Activated naive CD4-positive, alpha-beta T cell treated with anti-CD3 and anti-CD28 coated beads, Interleukin-2, amount 10 ng/mL, durations not matched to agents 7 days and 5 days (primary cell): ENCODE results near the gene TOMM20L.
"Not testable (repeated sequence)": the region's sequence is repeated elsewhere in the genome, so short reads cannot be mapped to it uniquely, and the experiment has no call there.

Source experiments
- CTCF ChIA-PET: fragments of 350-600 bp; sonication (Branson Sonifier 250); formaldehyde crosslinking; loops from one replicate; lab custom pipeline; 2021; ENCODE audit warnings: antibody characterized with exemption; lab: Charles Lee
- DNase-seq: peaks from one replicate; pipeline ENCODE4 v3.0.0-alpha.2; 2020
- H3K27ac Mint-ChIP-seq: one replicate; pipeline ENCODE4 v1.8.0; 2021; ENCODE audit warnings: mild to moderate bottlenecking, moderate library complexity, mixed read lengths
- H3K27me3 Mint-ChIP-seq: one replicate; pipeline ENCODE4 v1.8.0; 2021; ENCODE audit warnings: mild to moderate bottlenecking, mixed read lengths
- H3K36me3 Mint-ChIP-seq: one replicate; pipeline ENCODE4 v1.8.0; 2021; ENCODE audit warnings: mixed read lengths
- H3K4me1 Mint-ChIP-seq: one replicate; pipeline ENCODE4 v1.8.0; 2021; ENCODE audit warnings: mixed read lengths
- H3K4me3 Mint-ChIP-seq: one replicate; pipeline ENCODE4 v1.8.0; 2021; ENCODE audit warnings: mild to moderate bottlenecking, moderate library complexity, mixed read lengths
- H3K9me3 Mint-ChIP-seq: one replicate; pipeline ENCODE4 v1.8.0; 2021; ENCODE audit warnings: mixed read lengths

Gene TOMM20L

DNA sequence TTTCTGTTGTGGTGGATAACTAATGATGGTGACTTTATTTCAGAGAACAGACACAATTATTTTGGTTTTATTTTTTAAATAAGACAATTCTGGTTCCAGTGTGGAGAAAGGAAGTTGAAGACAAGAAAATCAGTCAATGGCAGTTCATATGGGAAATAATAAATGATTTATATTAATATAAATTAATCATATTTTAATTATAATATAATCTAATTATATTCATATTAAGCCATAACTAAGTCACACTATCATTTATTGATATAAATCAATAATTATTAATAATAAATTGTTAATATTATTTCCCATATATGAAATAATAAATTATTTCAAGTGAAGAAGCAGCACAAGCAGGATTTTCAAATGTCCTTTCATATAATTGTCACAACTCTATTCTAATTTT, 2.8 kb downstream of the TOMM20L start:
- CTCF ChIA-PET = interaction anchor here (0.9 kb wide), 1 partner anchor 23 kb away, joined by 3 read pairs; no protein-coding TSS in a partner anchor
- H3K9me3 Mint-ChIP-seq = no peaks in the 10 kb centered on the region
- H3K27ac Mint-ChIP-seq = no peak overlapping the region
- H3K4me1 Mint-ChIP-seq = peaks cover 15% of the 10 kb centered on the region
- H3K4me3 Mint-ChIP-seq = no peak overlapping the region
- DNase-seq = no peak
- H3K27me3 Mint-ChIP-seq = peaks cover 5% of the 10 kb centered on the region
- no peaks in the 10 kb centered on the region for H3K36me3 Mint-ChIP-seq

DNA sequence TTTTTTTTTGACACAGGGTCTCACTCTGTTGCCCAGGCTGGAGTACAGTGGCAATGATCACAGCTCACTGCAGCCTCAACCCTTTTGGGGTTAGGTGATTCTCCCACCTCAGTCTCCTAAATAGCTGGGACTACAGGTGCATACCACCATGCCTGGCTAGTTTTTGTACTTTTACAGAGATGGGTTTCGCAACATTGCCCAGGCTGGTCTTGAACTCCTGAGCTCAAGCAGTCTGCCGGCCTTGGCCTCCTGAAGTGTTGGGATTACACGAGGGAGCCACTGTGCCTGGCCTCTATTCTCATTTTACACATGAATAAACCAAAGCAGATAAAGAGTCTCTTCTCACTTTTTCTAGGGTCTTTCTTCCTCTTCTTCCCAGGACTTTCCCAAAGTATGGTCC, 3.2 kb downstream of the TOMM20L start:
- DNase-seq = no peak
- no peak overlapping the region for H3K27ac Mint-ChIP-seq
- peaks cover 5% of the 10 kb centered on the region for H3K27me3 Mint-ChIP-seq
- no peaks in the 10 kb centered on the region for H3K36me3 Mint-ChIP-seq
- CTCF ChIA-PET = interaction anchor here (0.9 kb wide), 1 partner anchor 23 kb away, joined by 3 read pairs; no protein-coding TSS in a partner anchor
- peaks cover 15% of the 10 kb centered on the region for H3K4me1 Mint-ChIP-seq
- no peak overlapping the region for H3K4me3 Mint-ChIP-seq
- H3K9me3 Mint-ChIP-seq = no peaks in the 10 kb centered on the region

DNA sequence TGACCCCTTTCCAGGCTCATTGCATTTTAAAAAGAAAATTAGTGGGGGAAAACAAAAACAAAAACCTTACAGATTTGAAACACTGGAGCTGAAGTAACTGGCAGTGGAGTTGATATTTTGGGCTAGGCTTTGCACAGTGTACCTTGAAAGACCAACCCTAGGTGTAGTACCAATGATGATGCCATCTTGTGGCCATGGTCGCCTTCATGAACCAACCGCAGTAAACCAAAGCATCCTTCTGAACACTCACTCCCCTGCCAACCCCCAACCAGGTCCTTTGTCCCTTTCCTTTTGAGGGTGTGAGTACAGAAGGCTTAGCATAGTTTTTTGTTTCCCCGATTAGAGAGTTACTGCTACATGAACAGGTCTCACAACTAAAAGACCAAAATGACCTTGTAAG, 5.9 kb downstream of the TOMM20L start:
- Mint-ChIP-seq H3K27me3 (no peaks in the 10 kb centered on the region), H3K4me3 (no peak overlapping the region), H3K9me3 (no peaks in the 10 kb centered on the region), H3K27ac (no peak overlapping the region), H3K4me1 (peaks cover 4% of the 10 kb centered on the region), H3K36me3 (peaks cover 2% of the 10 kb centered on the region)
- DNase-seq = no peak
- CTCF ChIA-PET = interaction anchor here (0.6 to 1.2 kb wide), 5 partner anchors 9 to 74 kb away, joined by 3 to 4 read pairs (median 3); no protein-coding TSS in a partner anchor

DNA sequence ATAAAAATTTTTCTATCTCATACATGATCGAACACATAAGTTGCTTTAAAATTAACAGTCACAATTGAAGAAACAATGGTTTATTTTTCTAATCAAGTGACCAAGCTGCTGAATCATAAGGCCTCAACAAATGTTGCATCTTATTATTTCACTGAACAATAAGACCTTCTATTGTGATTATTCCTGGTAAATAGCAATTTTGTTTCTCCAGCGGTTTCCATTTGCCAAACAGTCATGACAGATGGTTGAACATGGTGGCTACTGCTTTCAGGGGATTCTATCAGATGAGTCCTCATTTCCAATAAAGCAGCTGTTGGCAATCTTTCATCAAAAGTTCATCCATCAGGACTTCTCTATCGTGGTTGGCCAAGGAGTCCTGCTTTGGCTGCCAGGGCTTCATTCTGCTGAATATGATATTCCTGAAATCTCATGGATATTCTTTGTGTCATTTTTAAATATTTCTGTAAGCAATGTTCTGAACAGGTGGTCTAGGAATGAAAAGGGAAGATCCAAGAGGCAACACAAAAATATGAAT, 13.0 kb downstream of the TOMM20L start:
- DNase-seq = no peak
- CTCF ChIA-PET = interaction anchor here (1.0 kb wide), 1 partner anchor 16 kb away, joined by 3 read pairs; no protein-coding TSS in a partner anchor
- Mint-ChIP-seq H3K4me1 (no peaks in the 10 kb centered on the region), H3K27me3 (no peaks in the 10 kb centered on the region), H3K36me3 (peaks cover 27% of the 10 kb centered on the region), H3K9me3 (no peaks in the 10 kb centered on the region), H3K27ac (no peak overlapping the region), H3K4me3 (no peak overlapping the region)

DNA sequence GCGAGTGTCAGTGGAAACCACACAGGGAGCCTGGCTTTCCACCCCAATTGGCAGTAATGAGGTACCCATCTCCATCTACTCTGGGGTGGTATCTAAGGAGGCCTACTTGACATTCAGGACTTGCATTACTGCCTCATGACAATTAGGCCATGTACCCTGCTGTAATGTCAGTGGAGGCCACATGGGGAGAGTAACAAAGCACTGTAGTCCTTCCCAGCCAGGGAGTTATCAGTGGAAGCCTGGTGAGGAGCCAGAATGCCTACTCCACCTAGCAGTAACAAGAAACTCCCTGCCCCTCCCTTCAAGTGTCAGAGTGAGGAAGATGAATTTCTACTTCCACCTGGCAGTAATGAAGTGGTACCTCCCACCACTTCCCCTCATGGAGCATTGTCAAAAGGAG, 19.1 kb downstream of the TOMM20L start:
- H3K36me3 Mint-ChIP-seq = peaks cover 45% of the 10 kb centered on the region
- DNase-seq = no peak
- CTCF ChIA-PET = no interaction called here

DNA sequence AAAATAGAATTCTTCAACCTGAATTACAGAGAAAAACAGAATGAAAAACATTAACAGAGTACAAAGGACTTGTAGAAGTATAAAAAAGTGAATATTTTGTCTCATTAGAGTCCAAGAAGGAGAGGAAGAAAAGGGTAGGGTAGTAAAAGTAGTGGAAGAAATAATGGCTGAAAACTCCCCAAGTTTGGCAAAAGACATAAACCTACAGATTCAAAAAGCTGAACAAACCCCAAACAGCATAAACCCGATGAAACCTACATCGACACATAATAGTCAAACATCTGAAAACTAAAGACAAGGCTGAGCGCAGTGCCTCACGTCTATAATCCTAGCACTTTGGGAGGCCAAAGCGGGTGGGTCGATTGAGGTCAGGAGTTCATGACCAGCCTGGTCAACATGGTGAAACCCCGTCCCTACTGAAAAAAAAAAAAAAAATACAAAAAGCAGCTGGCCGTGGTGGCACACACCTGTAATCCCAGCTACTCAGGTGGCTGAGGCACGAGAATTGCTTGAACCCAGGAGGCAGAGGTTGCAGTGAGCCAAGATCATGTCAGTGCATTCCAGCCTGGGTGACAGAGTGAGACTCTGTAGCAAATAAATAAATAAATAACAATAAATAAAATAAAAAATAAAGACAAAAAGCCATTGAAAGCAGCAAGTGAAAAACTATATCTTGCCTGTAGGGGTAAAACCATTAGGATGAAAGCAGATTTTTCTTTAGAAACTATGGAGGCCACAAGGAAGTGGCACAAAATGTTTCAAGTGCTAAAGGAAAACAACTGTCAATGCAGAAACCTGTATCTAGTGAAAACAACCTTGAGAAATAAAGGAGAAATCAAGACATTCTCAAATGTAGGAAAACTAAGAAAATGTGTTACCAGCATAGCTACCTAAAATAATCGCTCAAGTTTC, 20.2 kb downstream of the TOMM20L start:
- Mint-ChIP-seq H3K4me3 (no peak overlapping the region), H3K9me3 (no peaks in the 10 kb centered on the region), H3K27ac (no peak overlapping the region), H3K4me1 (no peaks in the 10 kb centered on the region), H3K36me3 (peaks cover 47% of the 10 kb centered on the region), H3K27me3 (no peaks in the 10 kb centered on the region)
- CTCF ChIA-PET = no interaction called here
- DNase-seq = no peak

More for the DNA sequence above, 19.1 kb downstream of the TOMM20L start:
- H3K9me3 Mint-ChIP-seq = no peaks in the 10 kb centered on the region
- no peak overlapping the region for H3K4me3 Mint-ChIP-seq
- no peaks in the 10 kb centered on the region for H3K27me3 Mint-ChIP-seq
- H3K4me1 Mint-ChIP-seq = no peaks in the 10 kb centered on the region
- H3K27ac Mint-ChIP-seq = no peak overlapping the region

DNA sequence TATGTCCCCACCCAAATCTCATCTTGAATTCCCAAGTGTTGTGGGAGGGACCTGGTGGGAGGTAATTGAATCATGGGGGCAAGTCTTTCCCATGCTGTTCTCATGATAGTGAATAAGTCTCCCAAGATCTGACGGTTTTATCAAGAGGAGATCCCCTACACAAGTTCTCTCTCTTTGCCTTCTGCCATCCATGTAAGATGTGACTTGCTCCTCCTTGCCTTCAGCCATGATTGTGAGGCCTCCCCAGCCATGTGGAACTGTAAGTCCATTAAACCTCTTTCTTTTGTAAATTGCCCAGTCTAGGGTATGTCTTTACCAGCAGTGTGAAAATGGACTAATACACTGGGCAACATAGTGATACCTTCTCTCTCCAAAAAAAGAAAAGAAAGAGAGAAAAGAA, 21.2 kb downstream of the TOMM20L start:
- CTCF ChIA-PET = interaction anchor here (1.0 kb wide), 1 partner anchor 20 kb away, joined by 3 read pairs; no protein-coding TSS in a partner anchor
- not testable (repeated sequence) for H3K9me3 Mint-ChIP-seq, H3K27me3 Mint-ChIP-seq, H3K27ac Mint-ChIP-seq, H3K4me1 Mint-ChIP-seq, H3K4me3 Mint-ChIP-seq, DNase-seq
- peaks cover 50% of the 10 kb centered on the region for H3K36me3 Mint-ChIP-seq

DNA sequence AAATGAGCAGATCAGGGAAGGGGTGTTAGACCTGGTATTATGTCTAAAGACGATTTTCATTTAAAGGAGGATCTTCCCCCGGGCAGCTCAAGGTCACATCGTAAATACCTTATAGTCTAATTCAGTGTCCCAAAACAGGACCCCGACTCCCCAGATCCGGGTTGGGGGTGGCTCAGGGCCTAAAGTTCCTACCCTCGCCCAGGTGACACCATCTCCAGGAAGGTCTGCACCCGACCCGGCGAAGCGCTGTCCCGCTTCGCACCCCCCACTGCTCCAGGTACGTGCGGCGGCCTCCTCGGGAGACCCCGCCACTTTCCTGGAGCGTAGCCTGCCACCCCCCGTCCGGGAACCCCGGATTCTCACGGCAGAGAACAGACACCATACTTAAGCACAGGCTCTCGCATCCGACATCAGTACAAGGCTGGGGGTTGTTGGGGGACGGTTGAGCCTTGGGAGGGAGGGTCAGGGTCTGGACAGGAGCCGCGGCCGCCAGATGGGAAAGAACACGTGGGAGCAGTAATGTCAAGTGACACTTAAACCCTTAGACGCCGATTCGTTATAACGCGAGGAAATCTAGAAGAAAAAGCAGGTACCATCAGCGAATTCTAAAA, 31.0 kb downstream of the TOMM20L start:
- Mint-ChIP-seq H3K9me3 (no peaks in the 10 kb centered on the region), H3K4me3 (peak overlapping the region; percentile 76), H3K4me1 (peaks cover 50% of the 10 kb centered on the region), H3K36me3 (peaks cover 23% of the 10 kb centered on the region), H3K27ac (peak overlapping the region; percentile 95), H3K27me3 (no peaks in the 10 kb centered on the region)
- CTCF ChIA-PET = no interaction called here
- peak; percentile 59 for DNase-seq

DNA sequence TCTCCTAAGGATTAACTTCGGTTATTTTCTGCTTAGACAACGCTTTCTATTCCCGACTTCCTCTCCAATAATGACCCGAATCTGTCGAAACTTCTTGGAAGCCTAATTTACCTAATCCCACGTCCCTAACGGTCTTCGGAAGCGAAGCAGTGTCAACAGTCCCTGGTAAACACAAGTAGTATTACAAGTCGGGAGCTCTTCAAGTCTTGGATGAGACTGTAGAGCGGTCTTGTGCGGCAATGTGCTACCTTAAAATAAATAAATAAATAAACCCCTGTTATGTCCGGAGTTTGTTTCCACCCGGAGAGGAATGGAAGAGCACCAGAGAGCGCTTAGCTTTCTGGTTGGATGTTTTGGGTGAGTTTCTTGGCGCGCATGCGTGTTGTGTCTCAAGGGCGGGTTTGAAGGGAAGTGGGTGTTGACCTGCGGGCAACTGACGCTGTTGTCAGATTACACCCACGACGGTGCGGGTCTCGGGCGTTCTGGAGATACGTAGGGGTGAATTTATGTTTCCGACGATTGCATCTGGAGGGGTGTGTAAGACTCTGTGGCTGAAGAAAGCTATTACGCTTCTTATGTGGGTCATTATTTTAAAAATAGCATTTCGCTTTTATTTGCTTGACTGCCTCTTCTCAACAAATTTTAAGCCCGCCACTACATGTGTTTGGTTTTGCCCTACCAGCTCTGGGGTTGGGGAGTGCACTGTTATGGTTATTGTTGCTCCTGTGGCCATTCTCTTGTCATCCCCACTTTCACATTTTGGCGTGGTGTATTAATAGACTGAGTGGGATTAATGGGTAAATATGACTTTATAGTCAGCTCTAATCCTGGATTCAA, 31.8 kb downstream of the TOMM20L start, which contains the start of the genes KIAA0586 and TIMM9:
TSS of gene KIAA0586 (plus strand) at position 439 of the 837 bp plus-strand sequence. CDS start 546 bp downstream, outside the sequence.
TSS of gene TIMM9 (minus strand) at position 251 of the 837 bp plus-strand sequence. CDS start 15,586 bp downstream, outside the sequence.
- Mint-ChIP-seq H3K36me3 (peaks cover 22% of the 10 kb centered on the region), H3K27me3 (no peaks in the 10 kb centered on the region), H3K27ac (peak within 1 kb of the TSS; percentile 95), H3K4me1 (peaks cover 50% of the 10 kb centered on the region), H3K9me3 (no peaks in the 10 kb centered on the region), H3K4me3 (peak within 1 kb of the TSS; percentile 76)
- CTCF ChIA-PET = interaction anchor here (0.8 kb wide), 1 partner anchor 32 kb away, joined by 4 read pairs; the partner anchor contains the start of gene TOMM20L
- peak; percentile 98 for DNase-seq

DNA sequence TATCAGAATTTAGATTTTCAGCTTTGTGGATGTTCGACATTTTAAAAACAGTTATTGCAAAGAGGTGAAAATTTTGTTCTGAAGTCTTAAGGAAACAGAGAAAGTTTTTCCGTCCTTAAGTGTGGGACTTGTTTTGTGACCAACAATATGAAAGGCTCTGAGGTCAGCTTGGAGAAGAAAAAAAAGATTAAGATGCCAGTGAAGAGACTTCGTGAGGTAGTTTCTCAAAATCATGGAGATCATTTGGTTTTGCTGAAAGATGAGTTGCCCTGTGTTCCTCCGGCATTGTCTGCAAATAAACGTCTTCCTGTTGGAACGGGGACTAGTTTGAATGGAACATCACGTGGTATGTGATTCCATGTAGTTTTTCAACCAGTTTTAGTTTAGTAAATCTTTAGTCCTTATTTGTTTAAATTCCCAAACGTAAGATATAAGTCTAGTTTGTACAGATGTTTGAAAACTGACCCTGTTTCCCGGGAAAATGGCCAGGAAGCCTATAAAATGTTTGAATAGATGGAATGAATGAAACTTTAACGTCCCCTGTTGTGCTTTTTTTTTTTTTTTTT, 32.5 kb downstream of the TOMM20L start:
- H3K27ac Mint-ChIP-seq = peak overlapping the region; percentile 95
- CTCF ChIA-PET = no interaction called here
- H3K4me3 Mint-ChIP-seq = peak overlapping the region; percentile 76
- peaks cover 24% of the 10 kb centered on the region for H3K36me3 Mint-ChIP-seq
- DNase-seq = peak; percentile 37
- H3K9me3 Mint-ChIP-seq = no peaks in the 10 kb centered on the region
- peaks cover 50% of the 10 kb centered on the region for H3K4me1 Mint-ChIP-seq
- H3K27me3 Mint-ChIP-seq = no peaks in the 10 kb centered on the region

DNA sequence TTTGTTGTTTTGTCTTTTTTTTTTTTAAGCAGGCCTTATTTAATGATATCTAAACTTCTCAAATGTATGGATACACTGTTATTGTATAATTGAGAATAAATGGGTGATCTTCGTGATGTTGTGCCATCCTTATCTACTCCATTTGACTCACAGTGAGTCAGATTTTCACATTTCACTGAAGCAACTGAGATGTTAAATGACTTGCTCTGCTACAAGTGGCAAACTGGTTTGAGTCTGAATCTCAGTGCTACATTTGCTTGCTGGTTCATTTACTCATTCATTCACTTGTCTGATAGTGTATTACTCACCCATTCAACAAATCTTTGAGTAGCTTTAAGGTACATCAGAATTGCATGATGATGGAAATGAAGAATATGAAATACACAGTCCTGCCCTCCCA, 34.4 kb downstream of the TOMM20L start:
- Mint-ChIP-seq H3K36me3 (peaks cover 17% of the 10 kb centered on the region), H3K4me3 (no peak overlapping the region), H3K27ac (no peak overlapping the region), H3K27me3 (no peaks in the 10 kb centered on the region), H3K9me3 (no peaks in the 10 kb centered on the region), H3K4me1 (peaks cover 40% of the 10 kb centered on the region)
- CTCF ChIA-PET = interaction anchor here (0.6 to 1.7 kb wide), 3 partner anchors 13 to 61 kb away, joined by 3 to 4 read pairs (median 3); no protein-coding TSS in a partner anchor
- no peak for DNase-seq

DNA sequence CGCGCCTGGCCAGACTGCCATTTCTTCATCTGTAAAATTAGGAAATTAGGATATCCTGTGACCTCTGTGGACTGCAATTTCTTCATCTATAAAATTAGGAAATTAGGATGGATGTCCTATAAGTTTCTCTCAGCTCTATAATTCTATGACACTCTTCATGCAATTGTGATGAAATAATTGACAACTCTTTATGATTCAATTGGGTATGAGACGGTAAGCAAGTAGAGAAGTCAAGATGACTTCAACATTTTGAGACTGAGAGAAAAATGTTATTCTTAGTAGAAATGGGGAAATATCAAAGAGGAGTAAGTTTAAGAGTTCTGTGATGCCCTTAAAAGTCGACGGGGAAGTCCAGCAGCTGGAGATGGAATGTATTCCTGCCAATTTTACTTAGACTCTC, 43.7 kb downstream of the TOMM20L start:
- no peak overlapping the region for H3K4me3 Mint-ChIP-seq
- no peaks in the 10 kb centered on the region for H3K9me3 Mint-ChIP-seq
- H3K27ac Mint-ChIP-seq = no peak overlapping the region
- H3K4me1 Mint-ChIP-seq = no peaks in the 10 kb centered on the region
- H3K36me3 Mint-ChIP-seq = peaks cover 33% of the 10 kb centered on the region
- no peaks in the 10 kb centered on the region for H3K27me3 Mint-ChIP-seq
- no peak for DNase-seq
- CTCF ChIA-PET = no interaction called here

DNA sequence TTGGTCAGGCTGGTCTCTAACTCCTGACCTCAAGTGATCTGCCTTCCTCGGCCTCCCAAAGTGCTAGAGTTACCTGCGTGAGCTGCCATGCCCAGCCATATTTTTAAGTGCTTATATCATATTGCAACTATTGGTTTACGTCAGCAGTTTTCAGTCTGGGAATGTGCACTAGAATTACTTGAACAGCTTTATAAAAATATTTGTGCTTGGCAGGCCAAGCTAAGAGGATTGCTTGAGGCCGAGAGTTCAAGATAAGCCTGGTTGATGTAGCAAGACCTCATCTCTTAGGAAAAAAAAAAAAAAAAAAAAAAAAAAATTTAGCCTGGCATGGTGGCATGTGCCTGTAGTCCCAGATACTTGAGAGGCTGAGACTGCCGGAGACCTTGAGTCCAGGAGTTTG, 48.9 kb downstream of the TOMM20L start:
- Mint-ChIP-seq H3K27ac (no peak overlapping the region), H3K9me3 (no peaks in the 10 kb centered on the region), H3K36me3 (peaks cover 20% of the 10 kb centered on the region), H3K4me3 (no peak overlapping the region), H3K4me1 (no peaks in the 10 kb centered on the region), H3K27me3 (no peaks in the 10 kb centered on the region)
- DNase-seq = no peak
- CTCF ChIA-PET = no interaction called here
